ENCODE data around the gene PHLPP1.
"Not testable (repeated sequence)": the region's sequence is repeated elsewhere in the genome, so short reads cannot be mapped to it uniquely, and the experiment has no call there.

Gene PHLPP1

GRCh38 chr18:62773691-62774090, 58.4 kb downstream of the PHLPP1 start:
- no peak for DNase-seq (ENCODE audit: low spot score)

- DNase-seq (ENCODE audit: low spot score) = no peak
Observed at GRCh38 chr18:62776024-62776570, 60.8 kb downstream of the PHLPP1 start.

- DNase-seq (ENCODE audit: low spot score) = no peak
Observed at GRCh38 chr18:62777814-62778213, 62.5 kb downstream of the PHLPP1 start.

DNA sequence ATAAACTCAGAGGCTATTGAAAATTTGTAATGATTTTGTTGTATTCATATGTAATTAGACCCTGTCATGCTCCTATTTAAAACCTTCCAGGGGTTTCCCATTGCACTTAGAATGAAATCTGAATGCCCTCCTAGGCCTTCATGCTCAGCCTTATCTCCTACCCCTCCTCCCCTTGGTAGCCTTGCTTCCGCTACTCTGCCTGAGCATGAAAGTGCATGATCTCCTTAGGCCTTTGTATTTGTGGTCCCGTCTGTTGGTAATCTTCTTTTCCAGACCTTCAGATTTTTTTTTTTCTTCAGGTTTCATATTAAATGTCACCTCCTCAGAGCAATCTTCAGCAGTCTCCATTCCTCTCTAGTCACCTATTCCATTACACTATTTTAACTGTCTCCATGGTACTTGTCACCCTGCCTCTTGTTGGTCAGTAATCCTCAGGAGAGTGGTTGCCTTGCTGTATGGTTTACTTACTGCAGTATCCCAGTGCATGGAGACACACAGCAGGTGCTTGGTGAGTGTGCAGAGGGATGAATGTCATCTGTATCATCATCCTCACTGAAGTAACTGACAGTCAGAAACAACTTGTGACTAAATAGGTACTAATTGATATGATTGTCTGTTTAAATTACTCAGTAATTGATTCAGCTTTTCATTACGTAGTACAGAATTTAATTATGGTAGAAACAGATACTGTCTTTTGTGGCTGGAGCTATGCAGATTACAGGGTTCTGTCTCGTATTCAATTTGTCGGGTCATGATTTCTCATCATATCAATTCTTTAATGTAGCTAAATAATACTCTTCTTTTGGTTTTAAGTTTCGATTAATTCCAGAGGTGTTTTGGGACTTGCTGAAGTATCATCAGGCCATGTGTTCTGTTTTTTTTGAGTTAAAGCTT, 63.9 kb downstream of the PHLPP1 start:
- no peak for DNase-seq (ENCODE audit: low spot score)

- no peak for DNase-seq (ENCODE audit: low spot score)
Observed at GRCh38 chr18:62781262-62781661, 65.9 kb downstream of the PHLPP1 start.

DNA sequence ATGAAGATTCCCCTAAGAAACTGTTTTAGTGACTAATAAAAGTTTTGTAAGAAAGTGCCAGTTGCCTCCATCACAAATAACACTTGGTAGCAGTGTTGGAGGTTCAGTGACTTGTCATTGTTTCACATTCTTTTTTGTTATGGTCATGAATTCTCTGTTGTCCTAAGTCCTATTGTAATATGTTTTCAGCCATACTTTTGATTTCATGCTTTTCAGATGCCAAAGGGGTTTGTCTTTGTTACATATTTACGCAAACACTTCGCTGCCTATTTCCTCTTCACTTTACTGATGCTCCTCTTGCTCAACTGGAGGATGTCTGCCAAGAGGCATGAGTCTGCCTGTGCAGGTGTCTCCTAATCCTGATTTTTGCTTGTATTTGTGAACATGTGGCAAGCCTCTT, 66.6 kb downstream of the PHLPP1 start:
- DNase-seq (ENCODE audit: low spot score) = no peak

DNA sequence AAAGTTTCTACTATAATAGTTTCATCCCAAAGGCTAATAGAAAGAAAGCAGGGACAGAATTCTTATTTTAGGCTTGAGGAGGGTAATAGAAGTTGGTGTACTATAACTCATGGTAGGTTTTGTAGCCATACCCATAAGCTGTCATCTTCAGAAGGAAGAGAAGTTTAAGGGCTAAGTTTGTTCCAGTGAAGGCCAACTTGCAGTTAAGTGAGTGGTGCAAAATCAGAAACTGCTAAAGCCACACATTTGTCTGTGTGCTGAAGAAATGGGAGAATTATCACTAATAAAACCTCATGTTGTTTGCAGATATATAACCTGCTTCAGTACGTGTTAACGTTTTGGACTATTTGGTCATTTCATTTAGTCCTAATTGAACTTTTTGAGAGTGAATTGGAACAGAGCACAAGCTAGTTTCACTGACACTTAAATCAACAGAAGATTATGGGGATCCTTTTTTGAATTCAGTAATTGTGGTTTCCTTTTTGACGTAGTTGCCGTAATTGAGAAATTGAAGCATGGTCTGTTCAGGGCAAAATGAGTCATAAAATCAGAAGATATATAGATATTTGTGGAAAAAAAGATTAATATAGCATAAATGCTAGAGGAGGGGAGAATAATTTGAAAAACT, 69.1 kb downstream of the PHLPP1 start:
- DNase-seq (ENCODE audit: low spot score) = no peak

- DNase-seq (ENCODE audit: low spot score) = no peak
Observed at GRCh38 chr18:62784966-62785413, 69.6 kb downstream of the PHLPP1 start.

GRCh38 chr18:62786689-62787088, 71.3 kb downstream of the PHLPP1 start:
- DNase-seq (ENCODE audit: low spot score) = no peak

GRCh38 chr18:62788111-62788510, 72.8 kb downstream of the PHLPP1 start:
- no peak for DNase-seq (ENCODE audit: low spot score)

DNA sequence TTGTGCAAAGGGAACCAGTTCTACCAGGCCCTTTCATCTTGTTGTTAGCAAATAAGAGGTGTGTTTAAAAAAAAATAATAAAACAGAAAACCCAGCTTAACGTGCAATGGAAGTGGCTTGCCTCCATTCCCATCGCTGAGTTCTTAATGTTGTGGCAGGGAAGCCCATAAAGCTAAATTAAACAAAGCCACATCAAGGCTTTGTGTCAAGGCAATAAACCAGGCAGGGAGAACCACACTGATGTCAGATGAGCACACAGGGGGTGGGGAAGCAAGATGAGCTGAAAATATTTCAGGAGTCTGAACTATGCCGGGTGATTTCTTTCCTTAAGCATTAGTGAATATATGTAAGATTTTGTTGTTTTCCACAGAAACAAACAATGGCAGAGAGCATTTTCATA, 73.5 kb downstream of the PHLPP1 start:
- DNase-seq (ENCODE audit: low spot score) = no peak

GRCh38 chr18:62790871-62791772, 75.8 kb downstream of the PHLPP1 start:
- no peak for DNase-seq (ENCODE audit: low spot score)

DNA sequence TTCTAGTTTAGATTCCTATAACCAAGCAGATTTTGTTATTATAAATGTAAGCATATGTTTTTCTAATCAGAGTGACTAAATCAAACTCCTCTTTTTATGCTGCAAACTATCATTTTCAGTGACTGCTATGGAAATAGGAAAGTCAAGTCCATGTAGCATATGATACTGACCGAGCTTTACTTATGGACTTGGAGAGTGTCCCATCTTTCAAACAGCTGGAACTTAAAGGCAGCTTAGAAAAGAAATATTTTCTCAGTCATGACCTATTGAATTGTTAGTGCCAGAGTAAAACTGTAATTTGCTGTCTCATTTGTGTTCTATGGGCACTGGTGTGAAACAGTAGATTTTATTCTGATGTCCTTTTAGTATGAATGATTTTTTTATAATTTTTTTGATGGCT, 76.7 kb downstream of the PHLPP1 start:
- no peak for DNase-seq (ENCODE audit: low spot score)

- no peak for DNase-seq (ENCODE audit: low spot score)
Observed at GRCh38 chr18:62795813-62796212, 80.5 kb downstream of the PHLPP1 start.

DNA sequence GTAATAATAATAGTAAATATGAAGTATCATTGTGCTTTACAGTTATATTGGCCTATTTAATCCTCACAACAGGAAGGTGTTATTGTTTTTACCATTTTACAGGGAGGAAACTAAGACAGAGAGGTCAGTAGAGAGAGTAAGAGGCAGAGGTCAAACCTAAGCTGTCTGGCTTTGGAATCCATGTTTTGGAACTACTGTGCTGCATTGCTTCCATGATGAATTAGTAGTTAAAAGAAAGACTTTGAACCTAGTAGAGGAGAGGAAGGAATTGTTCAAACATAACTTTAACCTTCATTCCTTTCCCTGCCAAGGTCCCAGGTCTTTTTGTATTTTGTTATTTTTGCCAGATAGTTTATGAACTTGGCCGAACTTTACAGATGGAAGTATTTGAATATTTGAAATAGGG, 80.9 kb downstream of the PHLPP1 start:
- DNase-seq (ENCODE audit: low spot score) = no peak

GRCh38 chr18:62797329-62797728, 82.0 kb downstream of the PHLPP1 start:
- DNase-seq (ENCODE audit: low spot score) = no peak

GRCh38 chr18:62799977-62800376, 84.6 kb downstream of the PHLPP1 start:
- no peak for DNase-seq (ENCODE audit: low spot score)

DNA sequence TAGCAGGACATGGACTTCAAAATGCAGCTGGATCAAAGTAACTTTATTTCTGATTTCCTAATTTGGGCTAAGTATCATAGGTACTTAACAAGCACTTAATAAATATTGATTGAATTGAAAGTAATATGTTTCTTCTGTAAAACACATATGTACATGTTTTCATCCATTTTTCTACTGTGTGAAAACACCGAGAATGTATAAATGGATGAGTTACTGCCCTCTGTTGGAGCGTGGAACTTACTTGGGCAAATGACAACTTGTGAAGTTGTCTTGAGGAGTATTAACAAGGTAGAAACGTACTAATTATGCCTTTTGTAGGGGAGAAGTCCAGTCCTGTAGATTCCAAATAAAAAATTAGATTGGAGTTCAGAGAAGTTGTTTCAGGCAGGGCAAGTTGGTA, 87.2 kb downstream of the PHLPP1 start:
- no peak for DNase-seq (ENCODE audit: low spot score)

GRCh38 chr18:62807396-62807795, 92.1 kb downstream of the PHLPP1 start:
- no peak for DNase-seq (ENCODE audit: low spot score)

DNA sequence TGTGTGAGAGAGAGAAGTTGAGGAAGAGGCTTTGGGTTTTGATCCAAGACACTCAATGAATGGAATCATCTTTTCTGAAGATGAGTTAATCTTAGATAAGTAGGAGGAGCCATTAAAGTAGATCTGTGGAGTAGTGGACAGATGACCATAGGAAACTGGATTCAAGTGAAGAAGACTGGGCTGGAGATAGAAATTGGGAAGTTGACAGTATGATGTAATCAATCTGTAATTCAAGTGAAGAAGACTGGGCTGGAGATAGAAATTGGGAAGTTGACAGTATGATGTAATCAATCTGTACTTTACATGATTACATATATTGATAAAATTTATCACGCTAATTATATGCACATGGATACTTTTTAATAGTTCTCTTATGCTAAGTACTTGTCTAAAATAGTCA, 92.8 kb downstream of the PHLPP1 start:
- DNase-seq (ENCODE audit: low spot score) = no peak

DNA sequence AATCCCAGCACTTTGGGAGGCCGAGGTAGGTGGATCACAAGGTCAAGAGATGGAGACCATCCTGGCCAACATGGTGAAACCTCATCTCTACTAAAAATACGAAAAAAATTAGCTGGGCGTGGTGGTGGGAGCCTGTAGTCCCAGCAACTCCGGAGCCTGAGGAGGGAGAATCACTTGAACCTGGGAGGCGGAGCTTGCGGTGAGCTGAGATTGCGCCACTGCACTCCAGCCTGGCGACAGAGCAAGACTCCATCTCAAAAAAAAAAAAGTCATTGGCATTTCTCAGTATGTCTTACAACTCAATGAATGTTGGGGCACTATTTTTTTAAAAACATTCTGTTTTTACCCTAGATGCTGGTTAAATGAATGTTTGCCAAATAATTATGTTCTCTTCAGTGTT, 94.1 kb downstream of the PHLPP1 start:
- not testable (repeated sequence) for DNase-seq (ENCODE audit: low spot score)

GRCh38 chr18:62809900-62810299, 94.6 kb downstream of the PHLPP1 start:
- DNase-seq (ENCODE audit: low spot score) = no peak

Data from CD4-positive, alpha-beta T cell treated with Interleukin-2 at 100 ng/mL for 4 hours (primary cell).